GM12872 (cell line): Measurements from ENCODE around the gene RPS19.

Source experiments
- CTCF ChIP-seq: IDR thresholded peaks from 3 replicates; pipeline ENCODE4 v1.5.1; 2011; ENCODE audit warnings: low read depth, mild to moderate bottlenecking, low read length, moderate library complexity; ENCODE audit not compliant: insufficient read depth

The RPS19 gene

DNA sequence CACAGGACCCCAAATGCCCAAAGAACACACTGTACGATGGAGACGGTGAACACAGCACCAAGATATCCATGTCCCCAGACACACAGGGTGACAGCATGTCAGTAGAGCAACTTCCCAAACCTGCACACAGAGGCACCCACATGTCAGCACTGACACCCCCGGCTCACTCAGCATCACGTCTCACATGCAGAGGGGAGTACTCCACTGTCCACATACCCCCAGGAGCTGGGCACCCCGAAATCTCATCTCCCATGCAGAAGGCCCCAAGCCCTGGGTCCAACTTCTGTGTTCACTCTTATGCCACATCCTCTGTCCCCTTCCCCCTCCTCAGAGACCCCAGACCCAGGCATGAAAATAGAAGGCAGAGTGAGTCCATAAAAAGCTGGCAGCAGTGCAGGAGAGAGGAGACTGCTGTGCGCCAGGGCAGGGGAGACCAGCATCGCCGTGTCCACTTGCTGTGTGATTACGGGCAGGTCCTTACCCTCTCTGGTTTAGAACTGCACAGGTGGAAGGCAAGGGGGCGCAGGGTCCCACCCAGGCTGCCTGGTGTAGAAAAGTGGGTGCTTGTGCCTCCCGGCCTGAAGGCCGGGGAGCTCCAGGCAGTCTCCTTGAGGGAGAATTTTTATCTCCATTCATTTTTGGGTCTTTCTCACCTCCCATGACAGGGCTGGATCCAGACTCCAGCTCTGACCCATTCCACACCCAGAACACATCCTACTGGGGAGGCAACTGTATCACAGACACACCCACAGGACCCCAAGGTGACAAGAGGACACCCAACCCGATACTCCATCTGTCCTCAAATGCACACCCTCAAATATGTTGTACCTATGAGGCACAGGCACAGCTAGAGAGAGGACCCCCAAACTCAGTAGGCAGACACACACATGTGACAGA is 51.2 kb downstream of the RPS19 start:
- no peak for TF ChIP-seq CTCF

GRCh38 chr19:41911889-41912731 is 52.1 kb downstream of the RPS19 start:
- TF ChIP-seq CTCF, result no peak

DNA sequence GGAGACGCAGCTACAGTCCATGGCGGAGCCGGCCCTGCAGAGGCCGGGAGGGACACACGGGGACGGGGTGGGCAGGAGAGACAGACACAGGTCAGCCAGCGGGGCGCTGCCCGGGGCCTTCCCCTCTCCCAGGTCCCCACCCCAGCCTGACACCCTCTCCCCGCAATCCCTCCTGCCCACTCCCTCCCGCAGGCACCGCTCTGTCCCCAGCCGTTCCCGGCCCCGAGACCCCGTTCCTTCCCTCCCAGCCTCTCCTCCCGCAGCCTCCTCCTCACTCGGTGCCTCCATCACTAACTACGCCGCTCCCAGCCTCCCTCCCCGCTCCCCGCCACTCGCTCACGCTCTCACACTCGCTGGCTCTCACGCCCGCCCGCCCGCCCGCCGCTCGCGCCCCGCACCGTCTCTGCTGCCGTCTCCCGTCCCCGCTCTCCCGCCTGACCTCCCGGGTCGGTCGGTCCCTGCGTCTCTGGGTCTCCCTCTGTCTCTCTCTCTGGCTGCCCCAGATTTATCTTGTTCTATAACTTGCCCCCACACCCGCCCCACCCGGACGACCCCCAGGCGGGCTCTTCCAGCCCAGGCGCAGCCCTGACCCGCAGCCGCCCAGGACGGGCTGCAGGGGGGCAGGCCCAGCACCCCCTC is 53.0 kb downstream of the RPS19 start:
- no peak for TF ChIP-seq CTCF

GRCh38 chr19:41913538-41914423 is 53.7 kb downstream of the RPS19 start:
- TF ChIP-seq CTCF, result no peak

DNA sequence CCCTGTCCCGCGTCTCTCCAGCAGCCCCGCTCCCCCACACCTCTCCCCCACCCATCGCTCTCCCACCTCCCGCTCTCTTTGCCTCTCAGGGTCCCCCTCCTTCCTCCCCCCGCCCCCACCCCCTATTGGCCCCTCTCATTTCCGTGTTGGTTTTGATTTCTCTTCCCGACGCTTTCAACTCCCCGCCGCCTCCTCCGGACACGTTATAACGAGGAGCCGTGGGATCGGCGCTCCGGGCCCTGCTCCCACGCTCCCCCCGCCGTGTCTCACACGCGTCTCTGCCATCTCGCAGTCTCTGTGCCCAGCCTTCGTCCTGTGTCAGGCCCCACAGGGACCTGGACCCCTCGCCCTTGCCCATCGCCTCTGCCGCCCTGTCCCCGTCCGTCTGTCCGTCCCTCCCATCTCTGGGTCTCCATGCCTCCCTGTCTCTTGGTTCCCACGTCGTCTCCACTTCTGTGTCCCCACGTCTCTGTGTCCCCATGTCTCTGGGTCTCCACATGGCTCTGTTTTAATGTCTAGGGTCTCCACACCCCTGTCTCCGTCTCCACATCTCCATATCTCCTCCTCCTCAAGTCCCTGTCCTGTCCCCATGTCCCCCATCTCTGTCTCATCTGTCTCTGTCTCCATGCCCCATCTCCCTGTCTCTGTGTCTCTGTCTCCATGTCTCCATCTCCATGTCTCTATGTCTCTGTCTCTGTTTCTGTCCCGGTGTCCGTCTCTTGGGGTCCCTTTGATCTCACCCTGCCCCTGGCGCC is 55.1 kb downstream of the RPS19 start:
- TF ChIP-seq CTCF, result no peak

DNA sequence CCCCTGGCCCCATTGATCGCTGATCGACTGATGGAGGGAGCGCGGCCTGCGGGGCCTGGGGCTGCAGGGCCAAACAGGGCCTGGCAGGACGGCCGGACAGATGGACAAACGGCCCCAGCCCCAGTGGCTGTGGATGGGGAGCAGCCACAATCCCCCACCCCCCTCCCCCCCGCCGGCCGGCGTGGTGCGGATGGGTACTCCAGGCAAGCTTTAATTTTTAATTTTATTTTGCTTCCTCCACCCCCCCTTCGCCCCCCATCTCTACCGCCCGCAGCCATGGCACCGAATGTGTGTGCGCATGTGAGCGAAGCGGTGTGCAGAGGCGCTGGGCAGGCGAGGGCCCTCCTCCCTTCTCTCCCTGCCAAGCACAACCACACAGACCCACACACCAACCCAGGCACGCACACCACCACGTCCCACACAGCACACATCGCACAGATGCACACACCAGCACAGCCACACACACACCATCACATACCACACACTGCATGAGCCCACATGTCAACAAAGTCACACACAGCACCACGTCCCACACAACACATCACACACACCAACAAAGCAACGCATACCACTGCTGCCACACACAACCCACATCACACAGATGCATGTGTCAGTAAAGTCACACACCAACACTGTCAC is 55.8 kb downstream of the RPS19 start:
- TF ChIP-seq CTCF, result no peak
